HG02884 (cell line): ENCODE data around the gene SOBP.
"Not testable (repeated sequence)": the region's sequence is repeated elsewhere in the genome, so short reads cannot be mapped to it uniquely, and the experiment has no call there.

Experiments
- ATAC-seq: cut with Tn5 transposase; IDR thresholded peaks from one replicate; pipeline ENCODE4 v1.9.1; 2021; ENCODE audit warnings: mild to moderate bottlenecking, moderate library complexity; ENCODE audit not compliant: unreplicated experiment

Gene SOBP

DNA sequence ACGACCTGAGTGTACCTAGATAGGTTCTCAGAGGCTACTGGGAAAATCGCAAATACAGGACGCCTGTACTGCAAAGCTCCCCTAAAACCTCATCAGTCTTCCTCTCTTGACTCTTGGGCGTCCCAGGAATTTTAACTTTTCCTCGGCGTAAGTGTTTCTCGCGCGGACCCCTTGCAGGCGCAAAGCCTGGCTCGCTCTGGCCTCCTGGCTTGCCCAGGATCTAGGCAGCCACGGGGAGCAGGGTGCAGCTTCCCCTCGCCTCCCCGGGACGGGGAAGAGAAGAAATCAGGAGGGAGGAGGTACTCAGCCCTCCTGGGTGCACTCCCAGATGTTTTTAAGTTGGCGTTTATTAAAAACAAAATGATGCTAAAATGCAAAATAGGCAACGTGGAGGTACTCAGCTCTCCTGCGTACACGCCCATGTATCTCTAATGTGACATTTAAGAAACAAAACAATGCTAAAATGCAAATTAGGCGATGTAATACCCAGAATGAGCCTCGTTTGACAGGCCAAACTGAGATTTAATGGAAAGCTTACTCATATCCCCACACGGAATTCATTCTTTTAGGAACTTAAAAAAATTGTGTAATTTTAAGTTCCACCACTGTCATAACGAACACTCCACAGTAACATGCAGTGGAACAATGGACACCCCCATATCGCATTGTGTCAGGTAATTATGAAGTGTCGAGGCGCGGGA is 1.6 kb upstream of the SOBP start:
- ATAC-seq = no peak

GRCh38 chr6:107488875-107489635 is 862 bp upstream of the SOBP start:
- no peak for ATAC-seq

DNA sequence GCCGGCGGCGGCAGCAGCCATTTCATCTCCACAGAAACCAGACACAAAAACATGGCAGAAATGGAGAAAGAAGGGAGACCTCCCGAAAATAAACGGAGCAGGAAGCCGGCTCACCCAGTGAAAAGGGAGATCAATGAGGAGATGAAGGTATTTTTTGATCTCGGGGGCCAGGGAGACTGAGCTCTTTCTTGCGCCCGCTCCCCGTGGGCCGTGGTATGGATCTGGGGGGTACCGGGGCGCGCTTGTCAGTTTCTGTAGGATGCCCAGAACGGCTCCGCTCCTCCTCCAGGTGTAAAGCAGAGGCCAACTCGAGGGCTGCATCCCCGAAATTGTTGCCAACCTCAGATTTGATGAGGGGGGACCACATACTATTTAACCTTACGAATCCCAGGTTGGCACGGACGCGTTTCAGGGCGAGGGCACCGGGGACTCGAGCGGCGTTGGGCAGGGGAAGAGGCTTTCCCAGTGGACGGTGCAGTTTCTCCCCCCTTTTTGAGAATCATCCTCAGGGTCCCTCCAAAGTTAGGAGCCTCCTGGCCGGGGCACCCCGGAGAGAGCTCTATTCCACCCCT is 735 bp downstream of the SOBP start:
- no peak for ATAC-seq

DNA sequence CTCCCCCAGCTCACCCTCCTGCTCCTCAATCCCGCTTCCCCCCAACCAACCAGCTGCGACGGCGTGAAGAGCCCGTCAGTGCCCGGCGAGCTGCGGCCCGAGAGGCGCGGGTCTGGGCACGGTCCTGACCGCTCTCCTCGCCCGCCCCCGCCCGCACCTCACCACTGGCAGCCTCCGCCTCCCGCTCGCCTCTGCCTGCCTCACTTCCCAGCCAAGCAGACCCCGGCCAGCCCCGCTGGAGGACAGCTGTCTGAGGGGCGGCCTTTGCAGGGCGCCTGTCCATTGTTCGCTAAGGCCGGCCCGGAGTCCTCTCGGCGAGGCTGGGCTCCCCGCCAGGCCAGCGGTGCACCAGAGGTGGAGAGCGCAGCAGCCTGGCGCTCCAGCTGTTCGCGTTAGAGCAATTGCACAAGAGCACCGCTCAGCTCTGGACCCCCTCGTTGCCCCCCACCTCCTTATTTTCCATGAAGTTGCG is 1.3 kb downstream of the SOBP start:
- ATAC-seq = no peak

GRCh38 chr6:107491760-107492660 is 2.1 kb downstream of the SOBP start:
- no peak for ATAC-seq

DNA sequence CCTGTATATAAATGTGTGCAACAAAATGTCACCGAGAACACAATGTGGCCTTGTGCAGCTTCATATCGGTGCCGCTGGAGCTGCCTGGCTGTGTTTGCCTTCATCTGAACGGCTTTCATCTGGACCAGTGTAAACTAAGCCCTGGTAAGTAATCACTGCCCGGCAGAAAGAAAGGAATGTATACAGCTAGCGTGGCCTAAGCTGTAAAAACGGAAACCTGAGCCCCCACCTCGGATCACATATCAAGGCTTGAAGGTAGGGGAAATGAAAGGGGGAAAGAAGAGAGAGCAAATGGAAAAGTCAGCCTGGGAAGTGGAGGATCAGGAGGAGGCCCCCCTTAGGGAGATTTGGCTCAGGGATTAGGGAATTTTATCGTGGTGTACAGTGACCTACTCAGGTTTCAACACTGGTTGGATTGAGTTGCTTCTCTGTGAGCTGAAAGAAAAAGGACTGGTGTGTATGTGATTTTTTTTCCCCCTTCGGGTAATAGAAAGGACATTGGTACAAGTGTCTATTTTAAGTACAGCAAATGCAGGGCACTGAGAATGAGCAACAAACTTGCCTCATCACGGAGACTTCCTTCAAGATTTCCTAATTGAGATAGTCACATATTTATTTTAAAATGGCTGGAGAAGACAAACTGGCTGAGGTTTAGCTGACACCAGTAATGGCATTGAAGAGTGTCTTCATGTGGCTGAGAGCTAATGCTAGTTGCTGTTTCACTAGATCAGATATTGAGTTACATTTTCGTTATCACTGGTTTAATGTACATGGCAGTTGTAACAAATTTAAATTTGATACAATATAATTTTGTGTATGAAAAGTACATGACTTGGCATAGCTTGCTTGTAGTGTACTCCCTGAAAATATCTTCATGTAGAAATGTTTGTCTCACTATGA is 3.5 kb downstream of the SOBP start:
- no peak for ATAC-seq

GRCh38 chr6:107495196-107495643 is 5.3 kb downstream of the SOBP start:
- no peak for ATAC-seq

DNA sequence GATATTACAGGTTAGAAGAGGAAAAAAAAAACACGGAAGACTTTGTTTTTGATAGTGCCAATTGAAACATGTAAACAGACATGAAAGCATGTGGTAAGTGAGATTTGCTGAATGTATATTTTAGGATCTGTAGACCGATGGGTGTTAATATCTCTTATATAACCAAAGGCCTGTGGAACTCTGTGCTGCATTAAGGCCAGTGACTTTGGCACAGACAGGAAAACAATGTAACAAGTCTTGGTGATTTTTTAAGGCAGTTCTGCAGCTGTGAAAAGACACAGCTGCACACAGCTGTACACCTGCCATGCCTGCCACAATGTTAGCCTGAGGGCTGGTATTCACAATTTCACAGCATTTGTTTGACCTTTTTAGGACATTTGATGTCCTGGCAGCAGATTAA is 6.1 kb downstream of the SOBP start:
- no peak for ATAC-seq

DNA sequence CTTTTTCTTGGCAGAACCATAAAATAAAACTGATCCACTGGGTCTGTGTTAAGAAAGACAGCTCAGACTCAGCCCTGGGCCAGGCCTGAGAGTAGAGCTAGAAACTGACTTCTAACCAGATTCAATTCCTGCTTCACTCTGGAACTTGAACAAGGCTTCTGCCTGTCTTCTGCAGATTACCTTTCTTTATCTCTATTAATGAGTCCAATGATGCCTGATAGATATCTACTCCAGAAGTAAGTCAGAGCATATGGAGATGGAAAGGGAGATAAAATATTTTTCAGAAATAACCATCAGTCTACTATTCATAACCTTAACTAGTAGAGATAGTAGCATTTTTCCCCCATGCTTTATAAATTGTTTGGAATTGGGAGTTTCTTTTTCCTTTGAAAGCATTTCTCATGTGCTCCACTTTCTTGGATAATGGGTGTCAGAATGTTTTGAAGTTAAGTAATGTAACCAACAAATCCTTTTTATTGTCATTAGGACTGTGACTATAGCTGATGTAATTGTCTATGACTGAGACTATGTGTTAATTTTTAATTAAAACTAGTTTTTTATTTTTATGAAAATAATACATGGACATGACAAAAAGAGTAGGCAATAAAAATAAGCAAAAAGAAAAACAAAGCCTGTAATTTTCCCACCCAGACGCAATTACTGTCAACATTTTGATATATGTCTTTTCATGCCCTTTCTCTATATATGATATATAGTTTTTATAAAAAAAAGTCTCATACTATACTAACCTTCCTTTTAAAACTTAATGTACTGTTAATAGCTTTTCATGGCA is 7.2 kb downstream of the SOBP start:
- ATAC-seq = no peak

GRCh38 chr6:107504270-107505026 is 14.5 kb downstream of the SOBP start:
- no peak for ATAC-seq

- no peak for ATAC-seq
Observed at GRCh38 chr6:107506145-107506544, 16.2 kb downstream of the SOBP start.

GRCh38 chr6:107509506-107509905 is 19.6 kb downstream of the SOBP start:
- ATAC-seq = no peak

GRCh38 chr6:107510108-107510507 is 20.2 kb downstream of the SOBP start:
- no peak for ATAC-seq

GRCh38 chr6:107511511-107511993 is 21.6 kb downstream of the SOBP start:
- ATAC-seq = no peak

GRCh38 chr6:107513214-107513613 is 23.3 kb downstream of the SOBP start:
- no peak for ATAC-seq

- no peak for ATAC-seq
Observed at GRCh38 chr6:107515955-107516354, 26.0 kb downstream of the SOBP start.

- no peak for ATAC-seq
Observed at GRCh38 chr6:107517274-107517673, 27.4 kb downstream of the SOBP start.

- not testable (repeated sequence) for ATAC-seq
Observed at GRCh38 chr6:107519224-107519623, 29.3 kb downstream of the SOBP start.
